SK-N-SH (cell line): Measurements from ENCODE around the gene CCDC127. TPM values are rescaled to one million over a fixed set of nuclear protein-coding genes. Genes with fewer than 3 reads are reported as not detected.

Experiments used
- CTCF ChIA-PET: fragments of 300-600, 350-600 bp; formaldehyde crosslinking; extraction: SDS; loops from one replicate; lab custom pipeline; 2021; lab: Yijun Ruan, JAX
- POLR2A ChIA-PET: fragments of 350-600 bp; sonication (Branson Sonifier 250); formaldehyde crosslinking; extraction: SDS; loops from one replicate; lab custom pipeline; 2020; ENCODE audit warnings: antibody characterized with exemption, inconsistent platforms; lab: Yijun Ruan, JAX
- DNase-seq: peaks from one replicate; pipeline ENCODE4 v3.0.0; 2012
- H2AFZ ChIP-seq: fragments of 200-600 bp; sonication (generic); 2 replicates; pipeline ENCODE4 v1.8.1; 2016; ENCODE audit warnings: antibody characterized with exemption, mild to moderate bottlenecking, low read depth
- H3F3A ChIP-seq: fragments of 200-600 bp; sonication (generic); replicated peaks from 2 replicates; pipeline ENCODE3; 2016; ENCODE audit warnings: antibody characterized with exemption, mild to moderate bottlenecking; ENCODE audit not compliant: insufficient read depth
- H3K27ac ChIP-seq, 2 experiments: fragments of 200-500 bp in 1 of 2; fragments of 200-600 bp in 1 of 2; sonication (Bioruptor generic) in 1 of 2; sonication (generic), shearing (Covaris generic) in 1 of 2; 2 replicates each; pipeline versions ENCODE4 v1.5.1 to v1.6.1; 2014 to 2016; ENCODE audit warnings: low read depth in 2 of 2, inconsistent platforms in 1 of 2, low read length in 1 of 2, mild to moderate bottlenecking in 1 of 2, mixed read lengths in 1 of 2
- H3K27me3 ChIP-seq: fragments of 200-600 bp; sonication (generic), shearing (Covaris generic); 2 replicates; pipeline ENCODE4 v1.6.1; 2016; ENCODE audit warnings: mixed run types; ENCODE audit not compliant: insufficient read depth
- H3K36me3 ChIP-seq, 2 experiments: fragments of 200-500 bp in 1 of 2; fragments of 200-600 bp in 1 of 2; sonication (Bioruptor generic) in 1 of 2; sonication (generic) in 1 of 2; replicated peaks in 1 of 2; 2 replicates each; pipeline versions ENCODE3 to v1.5.1; 2014 to 2016; ENCODE audit warnings: low read length in 1 of 2, mild to moderate bottlenecking in 1 of 2; ENCODE audit not compliant: insufficient read depth in 2 of 2, control insufficient read depth in 1 of 2
- H3K4me1 ChIP-seq, 2 experiments: fragments of 200-500 bp in 1 of 2; fragments of 200-600 bp in 1 of 2; sonication (Bioruptor generic) in 1 of 2; sonication (generic), shearing (Covaris generic) in 1 of 2; 2 replicates each; pipeline versions ENCODE4 v1.5.1 to v1.6.1; 2014 to 2016; ENCODE audit warnings: low read depth in 1 of 2, low read length in 1 of 2, mixed run types in 1 of 2; ENCODE audit not compliant: insufficient read depth in 2 of 2, control insufficient read depth in 1 of 2
- H3K4me2 ChIP-seq: fragments of 200-600 bp; sonication (generic), shearing (Covaris generic); 2 replicates; pipeline ENCODE4 v1.6.1; 2017; ENCODE audit warnings: mixed run types
- H3K4me3 ChIP-seq, 2 experiments: fragments of 200-500 bp in 1 of 2; fragments of 200-600 bp in 1 of 2; sonication (Bioruptor generic) in 1 of 2; sonication (generic), shearing (Covaris generic) in 1 of 2; 2 replicates each; pipeline versions ENCODE4 v1.5.1 to v1.8.1; 2014 to 2016; ENCODE audit warnings: low read depth in 2 of 2, inconsistent platforms in 1 of 2, low read length in 1 of 2, mild to moderate bottlenecking in 1 of 2, mixed read lengths in 1 of 2, moderate library complexity in 1 of 2
- H3K79me2 ChIP-seq: fragments of 200-600 bp; sonication (generic); 2 replicates; pipeline ENCODE4 v1.8.1; 2017; ENCODE audit warnings: mild to moderate bottlenecking; ENCODE audit not compliant: insufficient read depth
- H3K9ac ChIP-seq: fragments of 200-600 bp; sonication (generic); 2 replicates; pipeline ENCODE4 v1.6.1; 2017; ENCODE audit warnings: mixed run types
- H3K9me2 ChIP-seq: fragments of 200-600 bp; sonication (generic); 2 replicates; pipeline ENCODE4 v1.6.1; 2017; ENCODE audit warnings: mixed run types
- H3K9me3 ChIP-seq: fragments of 200-600 bp; sonication (generic); 2 replicates; pipeline ENCODE4 v1.6.1; 2017; ENCODE audit warnings: mixed run types, mild to moderate bottlenecking, moderate library complexity
- H4K20me1 ChIP-seq: fragments of 200-600 bp; sonication (generic); 2 replicates; pipeline ENCODE4 v1.6.1; 2017; ENCODE audit warnings: mild to moderate bottlenecking, mixed run types; ENCODE audit not compliant: insufficient read depth
- FOXM1 ChIP-seq: IDR thresholded peaks from 2 replicates; pipeline ENCODE4 v1.4.0; 2012; ENCODE audit warnings: low read depth, mild to moderate bottlenecking
- JUND ChIP-seq: IDR thresholded peaks from 2 replicates; pipeline ENCODE4 v1.4.0; 2012
- MEF2A ChIP-seq: IDR thresholded peaks from 2 replicates; pipeline ENCODE4 v1.4.0; 2012; ENCODE audit warnings: low read depth, borderline replicate concordance
- NFIC ChIP-seq: IDR thresholded peaks from 2 replicates; pipeline ENCODE4 v1.4.0; 2012; ENCODE audit warnings: borderline replicate concordance
- NRF1 ChIP-seq: IDR thresholded peaks from 2 replicates; pipeline ENCODE4 v1.6.1; 2012; ENCODE audit warnings: low read depth, mild to moderate bottlenecking, low read length
- POLR2AphosphoS5 ChIP-seq: IDR thresholded peaks from 2 replicates; pipeline ENCODE4 v1.6.1; 2012; ENCODE audit warnings: low read depth, low read length
- RFX5 ChIP-seq: IDR thresholded peaks from 2 replicates; pipeline ENCODE4 v1.6.1; 2012; ENCODE audit warnings: mild to moderate bottlenecking, improper control_type of control experiment, low read length
- SIN3A ChIP-seq: IDR thresholded peaks from 2 replicates; pipeline ENCODE4 v1.6.1; 2012; ENCODE audit warnings: low read depth, mild to moderate bottlenecking, low read length, moderate library complexity, borderline replicate concordance
- TAF1 ChIP-seq: IDR thresholded peaks from 2 replicates; pipeline ENCODE4 v1.6.1; 2012; ENCODE audit warnings: low read depth, mild to moderate bottlenecking, low read length, moderate library complexity, borderline replicate concordance
- TCF12 ChIP-seq: IDR thresholded peaks from 2 replicates; pipeline ENCODE4 v1.4.0; 2012
- TEAD4 ChIP-seq: IDR thresholded peaks from 2 replicates; pipeline ENCODE4 v1.4.0; 2012; ENCODE audit warnings: mild to moderate bottlenecking, borderline replicate concordance; ENCODE audit not compliant: insufficient read depth
- YY1 ChIP-seq: IDR thresholded peaks from 2 replicates; pipeline ENCODE4 v1.4.0; 2012; ENCODE audit warnings: low read depth, mild to moderate bottlenecking
- WGBS: methylation state at CpG from one replicate; pipeline ENCODE4 v1.1.6; 2017; ENCODE audit warnings: low lambda C conversion rate; 5-methylcytosine and 5-hydroxymethylcytosine counted together
- polyA plus RNA-seq, 3 experiments: library from polyadenylated mRNA; depleted of rRNA; stranded (reverse); fragments of >200 nt; gene quantifications; 2 replicates each; pipeline ENCODE4 v1.2.3, GENCODE V29; 2012
- TF ChIP-seq, protein P1 (sequence below): fragments of 150-350 bp; IDR thresholded peaks from 2 replicates; pipeline ENCODE4 v1.6.1; 2016; ENCODE audit warnings: mild to moderate bottlenecking, low read depth, low read length
- TF ChIP-seq, protein P2 (sequence below): fragments of 200-600 bp; sonication (generic); IDR thresholded peaks from 2 replicates; pipeline ENCODE4 v1.6.1; 2017; ENCODE audit warnings: antibody characterized with exemption, mild to moderate bottlenecking, moderate library complexity
- TF ChIP-seq, protein P3 (sequence below): IDR thresholded peaks from 2 replicates; pipeline ENCODE4 v1.4.0; 2012; ENCODE audit warnings: low read depth, borderline replicate concordance
- TF ChIP-seq, protein P4 (sequence below): IDR thresholded peaks from 2 replicates; pipeline ENCODE4 v1.6.1; 2012; ENCODE audit warnings: mild to moderate bottlenecking, low read depth, low read length, moderate library complexity

The CCDC127 gene
- polyA plus RNA-seq, 1 of the 3 experiments (the other 2 are of a cell fraction) = 3.9 TPM

DNA sequence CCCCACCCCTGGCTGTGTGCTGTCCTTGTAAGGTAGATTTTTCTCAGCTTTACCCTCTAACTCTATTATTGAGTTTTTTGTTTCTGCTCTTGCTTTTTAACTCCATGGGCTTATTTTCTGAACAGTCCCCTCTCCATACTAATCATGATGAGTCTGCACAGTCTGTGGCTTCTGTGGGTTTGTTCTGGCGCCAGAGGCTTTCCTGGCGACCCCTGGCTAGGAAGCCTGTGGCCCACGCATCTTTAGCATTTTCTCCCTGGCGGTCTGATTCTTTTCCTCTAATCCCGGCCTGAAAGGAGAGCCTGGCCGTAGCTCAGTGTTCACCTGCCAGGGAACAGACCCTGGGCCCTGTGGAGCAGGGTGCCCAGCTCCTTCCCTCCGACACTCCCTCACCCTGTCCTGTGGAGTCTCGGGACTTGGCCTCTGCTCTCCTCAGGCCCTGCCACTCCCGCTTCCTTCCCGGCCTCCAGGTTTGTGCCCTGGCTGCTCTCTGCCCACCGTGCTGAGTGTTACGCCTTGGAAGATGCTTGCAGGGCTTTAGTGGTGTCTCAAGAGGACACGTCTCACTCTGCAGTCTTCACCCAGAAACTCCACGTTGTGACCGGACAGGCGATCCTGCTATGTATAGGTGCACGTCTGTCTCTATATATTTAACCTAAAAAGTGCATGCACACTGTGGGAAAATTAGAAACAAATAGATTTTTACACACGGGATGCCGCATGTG lies 58.3 kb downstream of the CCDC127 start:
- no peak overlapping the region for H3K27ac ChIP-seq
- H4K20me1 ChIP-seq = no peaks in the 10 kb centered on the region
- no peaks in the 10 kb centered on the region for H3K9me2 ChIP-seq
- no peak for DNase-seq
- no peaks in the 10 kb centered on the region; the same call in 1 of the 2 replicates for H3K27me3 ChIP-seq
- H3K36me3 ChIP-seq = no peaks in the 10 kb centered on the region
- ChIA-PET CTCF (no interaction called here), POLR2A (no interaction called here)
- no peak overlapping the region for H3K4me2 ChIP-seq
- peaks cover 3% of the 10 kb centered on the region for H3F3A ChIP-seq
- H2AFZ ChIP-seq = no peak overlapping the region
- H3K9ac ChIP-seq = no peak overlapping the region
- no peaks in the 10 kb centered on the region for H3K4me1 ChIP-seq
- no peak overlapping the region for H3K4me3 ChIP-seq
- no peak for TF ChIP-seq POLR2AphosphoS5
- TF ChIP-seq, protein P1, sequence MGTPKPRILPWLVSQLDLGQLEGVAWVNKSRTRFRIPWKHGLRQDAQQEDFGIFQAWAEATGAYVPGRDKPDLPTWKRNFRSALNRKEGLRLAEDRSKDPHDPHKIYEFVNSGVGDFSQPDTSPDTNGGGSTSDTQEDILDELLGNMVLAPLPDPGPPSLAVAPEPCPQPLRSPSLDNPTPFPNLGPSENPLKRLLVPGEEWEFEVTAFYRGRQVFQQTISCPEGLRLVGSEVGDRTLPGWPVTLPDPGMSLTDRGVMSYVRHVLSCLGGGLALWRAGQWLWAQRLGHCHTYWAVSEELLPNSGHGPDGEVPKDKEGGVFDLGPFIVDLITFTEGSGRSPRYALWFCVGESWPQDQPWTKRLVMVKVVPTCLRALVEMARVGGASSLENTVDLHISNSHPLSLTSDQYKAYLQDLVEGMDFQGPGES = no peak
- no peak for TF ChIP-seq TEAD4
- TF ChIP-seq, protein P2, sequence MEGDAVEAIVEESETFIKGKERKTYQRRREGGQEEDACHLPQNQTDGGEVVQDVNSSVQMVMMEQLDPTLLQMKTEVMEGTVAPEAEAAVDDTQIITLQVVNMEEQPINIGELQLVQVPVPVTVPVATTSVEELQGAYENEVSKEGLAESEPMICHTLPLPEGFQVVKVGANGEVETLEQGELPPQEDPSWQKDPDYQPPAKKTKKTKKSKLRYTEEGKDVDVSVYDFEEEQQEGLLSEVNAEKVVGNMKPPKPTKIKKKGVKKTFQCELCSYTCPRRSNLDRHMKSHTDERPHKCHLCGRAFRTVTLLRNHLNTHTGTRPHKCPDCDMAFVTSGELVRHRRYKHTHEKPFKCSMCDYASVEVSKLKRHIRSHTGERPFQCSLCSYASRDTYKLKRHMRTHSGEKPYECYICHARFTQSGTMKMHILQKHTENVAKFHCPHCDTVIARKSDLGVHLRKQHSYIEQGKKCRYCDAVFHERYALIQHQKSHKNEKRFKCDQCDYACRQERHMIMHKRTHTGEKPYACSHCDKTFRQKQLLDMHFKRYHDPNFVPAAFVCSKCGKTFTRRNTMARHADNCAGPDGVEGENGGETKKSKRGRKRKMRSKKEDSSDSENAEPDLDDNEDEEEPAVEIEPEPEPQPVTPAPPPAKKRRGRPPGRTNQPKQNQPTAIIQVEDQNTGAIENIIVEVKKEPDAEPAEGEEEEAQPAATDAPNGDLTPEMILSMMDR = no peak
- no peak for TF ChIP-seq JUND
- H3K9me3 ChIP-seq = no peaks in the 10 kb centered on the region
- no peaks in the 10 kb centered on the region for H3K79me2 ChIP-seq
- WGBS = 62% methylated on average over 19 of the region's 19 CpGs

DNA sequence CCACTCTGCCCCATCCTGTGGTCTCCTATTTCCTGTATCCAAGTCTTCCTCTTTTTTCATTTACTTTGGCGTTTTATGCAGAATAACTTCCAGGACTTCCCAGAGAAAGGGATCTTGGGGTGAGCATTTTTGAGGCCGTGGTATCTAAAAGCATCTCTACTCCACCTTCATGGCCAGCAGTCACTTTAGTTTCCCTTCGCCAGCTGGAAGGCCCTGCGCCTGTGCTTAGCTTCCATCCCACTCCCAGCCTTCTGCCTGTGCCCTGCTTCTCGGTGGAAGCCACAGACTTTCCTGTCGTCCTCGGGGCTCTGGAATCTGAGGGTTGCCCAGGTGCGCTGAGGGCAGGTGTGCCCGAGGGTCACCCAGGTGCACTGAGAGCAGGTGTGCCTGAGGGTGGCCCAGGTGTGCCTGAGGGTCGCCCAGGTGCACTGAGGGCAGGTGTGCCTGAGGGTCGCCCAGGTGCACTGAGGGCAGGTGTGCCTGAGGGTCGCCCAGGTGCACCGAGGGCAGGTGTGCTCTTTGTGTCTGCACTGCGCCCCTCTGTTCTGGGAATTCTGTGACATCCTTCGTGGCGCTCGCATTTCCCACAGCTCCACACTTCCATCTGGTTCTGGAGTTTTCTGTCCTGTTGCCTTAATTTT lies 59.0 kb downstream of the CCDC127 start:
- H3F3A ChIP-seq = peaks cover 3% of the 10 kb centered on the region
- no peaks in the 10 kb centered on the region for H3K9me2 ChIP-seq
- H3K9ac ChIP-seq = no peak overlapping the region
- POLR2A ChIA-PET = no interaction called here
- CTCF ChIA-PET = no interaction called here
- DNase-seq = no peak
- no peaks in the 10 kb centered on the region; the same call in 1 of the 2 replicates for H3K27me3 ChIP-seq
- H3K4me2 ChIP-seq = no peak overlapping the region
- H3K4me3 ChIP-seq = no peak overlapping the region
- no peaks in the 10 kb centered on the region for H3K9me3 ChIP-seq
- H3K79me2 ChIP-seq = no peaks in the 10 kb centered on the region
- H3K36me3 ChIP-seq = no peaks in the 10 kb centered on the region
- 57% methylated on average over 10 of the region's 17 CpGs for WGBS
- no peaks in the 10 kb centered on the region for H4K20me1 ChIP-seq
- no peak overlapping the region for H3K27ac ChIP-seq
- no peak overlapping the region for H2AFZ ChIP-seq
- H3K4me1 ChIP-seq = no peaks in the 10 kb centered on the region
- TF ChIP-seq POLR2AphosphoS5 (no peak), NRF1 (no peak), TEAD4 (no peak), NFIC (no peak), TCF12 (no peak), TAF1 (no peak), RFX5 (no peak), YY1 (no peak), FOXM1 (no peak), SIN3A (no peak), MEF2A (no peak)
- TF ChIP-seq, protein P3, sequence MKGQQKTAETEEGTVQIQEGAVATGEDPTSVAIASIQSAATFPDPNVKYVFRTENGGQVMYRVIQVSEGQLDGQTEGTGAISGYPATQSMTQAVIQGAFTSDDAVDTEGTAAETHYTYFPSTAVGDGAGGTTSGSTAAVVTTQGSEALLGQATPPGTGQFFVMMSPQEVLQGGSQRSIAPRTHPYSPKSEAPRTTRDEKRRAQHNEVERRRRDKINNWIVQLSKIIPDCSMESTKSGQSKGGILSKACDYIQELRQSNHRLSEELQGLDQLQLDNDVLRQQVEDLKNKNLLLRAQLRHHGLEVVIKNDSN = no peak
- TF ChIP-seq, protein P2 = no peak
- TF ChIP-seq, protein P4, sequence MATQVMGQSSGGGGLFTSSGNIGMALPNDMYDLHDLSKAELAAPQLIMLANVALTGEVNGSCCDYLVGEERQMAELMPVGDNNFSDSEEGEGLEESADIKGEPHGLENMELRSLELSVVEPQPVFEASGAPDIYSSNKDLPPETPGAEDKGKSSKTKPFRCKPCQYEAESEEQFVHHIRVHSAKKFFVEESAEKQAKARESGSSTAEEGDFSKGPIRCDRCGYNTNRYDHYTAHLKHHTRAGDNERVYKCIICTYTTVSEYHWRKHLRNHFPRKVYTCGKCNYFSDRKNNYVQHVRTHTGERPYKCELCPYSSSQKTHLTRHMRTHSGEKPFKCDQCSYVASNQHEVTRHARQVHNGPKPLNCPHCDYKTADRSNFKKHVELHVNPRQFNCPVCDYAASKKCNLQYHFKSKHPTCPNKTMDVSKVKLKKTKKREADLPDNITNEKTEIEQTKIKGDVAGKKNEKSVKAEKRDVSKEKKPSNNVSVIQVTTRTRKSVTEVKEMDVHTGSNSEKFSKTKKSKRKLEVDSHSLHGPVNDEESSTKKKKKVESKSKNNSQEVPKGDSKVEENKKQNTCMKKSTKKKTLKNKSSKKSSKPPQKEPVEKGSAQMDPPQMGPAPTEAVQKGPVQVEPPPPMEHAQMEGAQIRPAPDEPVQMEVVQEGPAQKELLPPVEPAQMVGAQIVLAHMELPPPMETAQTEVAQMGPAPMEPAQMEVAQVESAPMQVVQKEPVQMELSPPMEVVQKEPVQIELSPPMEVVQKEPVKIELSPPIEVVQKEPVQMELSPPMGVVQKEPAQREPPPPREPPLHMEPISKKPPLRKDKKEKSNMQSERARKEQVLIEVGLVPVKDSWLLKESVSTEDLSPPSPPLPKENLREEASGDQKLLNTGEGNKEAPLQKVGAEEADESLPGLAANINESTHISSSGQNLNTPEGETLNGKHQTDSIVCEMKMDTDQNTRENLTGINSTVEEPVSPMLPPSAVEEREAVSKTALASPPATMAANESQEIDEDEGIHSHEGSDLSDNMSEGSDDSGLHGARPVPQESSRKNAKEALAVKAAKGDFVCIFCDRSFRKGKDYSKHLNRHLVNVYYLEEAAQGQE = no peak
